ENCODE results near the gene IFT172. TPM values are rescaled to one million over a fixed set of nuclear protein-coding genes. Genes with fewer than 3 reads are reported as not detected.

IFT172 gene
- total RNA-seq, 1 experiment from 2014 or later: 13.7 TPM

DNA sequence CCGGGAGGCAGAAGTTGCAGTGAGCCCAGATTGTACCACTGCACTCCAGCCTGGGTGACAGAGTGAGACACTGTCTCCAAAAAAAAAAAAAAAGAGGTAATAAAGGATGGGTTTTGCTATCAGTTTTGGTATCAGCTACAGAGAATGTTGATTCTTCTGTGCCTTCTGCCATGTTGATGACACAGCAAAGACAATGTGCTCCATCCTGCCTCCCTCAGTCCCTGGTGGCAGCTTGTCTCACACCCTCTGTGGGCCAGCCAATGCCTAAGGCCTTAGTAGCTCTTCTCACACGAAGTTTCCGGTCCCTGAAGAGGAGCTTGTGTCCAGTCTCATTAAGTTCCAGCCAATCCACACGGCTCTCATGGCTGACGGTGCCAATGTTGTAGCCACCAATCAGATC, 17.6 kb downstream of the IFT172 start:
- ChIA-PET RAD21 (ENCODE audit: low non-redundant PET in 1 of 2, low total read pairs in 2 of 2, uncharacterized antibody in 2 of 2, unreplicated experiment in 2 of 2) (no interaction called here), POLR2A (no interaction called here), CTCF (no interaction called here)
- no peak for DNase-seq (ENCODE audit: low read depth, low spot score)
- Histone ChIP-seq H3K9ac (ENCODE audit: low read length) (no peak overlapping the region), H3K4me1 (ENCODE audit: control insufficient read depth in 1 of 2, insufficient read depth in 2 of 2, low read length in 2 of 2) (no peaks in the 10 kb centered on the region), H3K27me3 (ENCODE audit: insufficient read depth, low read length) (no peaks in the 10 kb centered on the region), H3K9me3 (ENCODE audit: control insufficient read depth in 1 of 2, insufficient read depth in 1 of 2, low read depth in 1 of 2, low read length in 2 of 2) (no peaks in the 10 kb centered on the region), H3K4me2 (ENCODE audit: low read length) (no peak overlapping the region), H3K79me2 (ENCODE audit: insufficient read depth, low read length) (no peaks in the 10 kb centered on the region), H3K36me3 (ENCODE audit: control insufficient read depth in 1 of 2, insufficient read depth in 2 of 2, low read length in 2 of 2) (no peaks in the 10 kb centered on the region), H3K4me3 (replicated peaks in 1 of 2; ENCODE audit: low read depth in 1 of 2, low read length in 2 of 2) (no peak overlapping the region), H3K27ac (ENCODE audit: low read depth, low read length) (no peak overlapping the region), H2AFZ (ENCODE audit: low read depth, low read length, poor library complexity, severe bottlenecking) (no peak overlapping the region), H4K20me1 (ENCODE audit: insufficient read depth) (no peaks in the 10 kb centered on the region), H3K9me2 (ENCODE audit: insufficient read depth) (no peaks in the 10 kb centered on the region)
- intact Hi-C loops (cut with micrococcal nuclease): no loop called here
- TF ChIP-seq ZFX (IDR thresholded peaks at IDR 0.05): no peak
- TF ChIP-seq RAD21 (IDR thresholded peaks at IDR 0.05; ENCODE audit: low read depth): no peak
- no peak for TF ChIP-seq EZH2phosphoT487 (IDR thresholded peaks at IDR 0.05; ENCODE audit: borderline replicate concordance)
- TF ChIP-seq CEBPB (IDR thresholded peaks at IDR 0.05; ENCODE audit: low read depth): no peak
- TF ChIP-seq EZH2 (IDR thresholded peaks at IDR 0.05): no peak
- no peak for TF ChIP-seq ZNF274 (IDR thresholded peaks at IDR 0.05; ENCODE audit: low read depth, low read length)
- TF ChIP-seq, protein P1, sequence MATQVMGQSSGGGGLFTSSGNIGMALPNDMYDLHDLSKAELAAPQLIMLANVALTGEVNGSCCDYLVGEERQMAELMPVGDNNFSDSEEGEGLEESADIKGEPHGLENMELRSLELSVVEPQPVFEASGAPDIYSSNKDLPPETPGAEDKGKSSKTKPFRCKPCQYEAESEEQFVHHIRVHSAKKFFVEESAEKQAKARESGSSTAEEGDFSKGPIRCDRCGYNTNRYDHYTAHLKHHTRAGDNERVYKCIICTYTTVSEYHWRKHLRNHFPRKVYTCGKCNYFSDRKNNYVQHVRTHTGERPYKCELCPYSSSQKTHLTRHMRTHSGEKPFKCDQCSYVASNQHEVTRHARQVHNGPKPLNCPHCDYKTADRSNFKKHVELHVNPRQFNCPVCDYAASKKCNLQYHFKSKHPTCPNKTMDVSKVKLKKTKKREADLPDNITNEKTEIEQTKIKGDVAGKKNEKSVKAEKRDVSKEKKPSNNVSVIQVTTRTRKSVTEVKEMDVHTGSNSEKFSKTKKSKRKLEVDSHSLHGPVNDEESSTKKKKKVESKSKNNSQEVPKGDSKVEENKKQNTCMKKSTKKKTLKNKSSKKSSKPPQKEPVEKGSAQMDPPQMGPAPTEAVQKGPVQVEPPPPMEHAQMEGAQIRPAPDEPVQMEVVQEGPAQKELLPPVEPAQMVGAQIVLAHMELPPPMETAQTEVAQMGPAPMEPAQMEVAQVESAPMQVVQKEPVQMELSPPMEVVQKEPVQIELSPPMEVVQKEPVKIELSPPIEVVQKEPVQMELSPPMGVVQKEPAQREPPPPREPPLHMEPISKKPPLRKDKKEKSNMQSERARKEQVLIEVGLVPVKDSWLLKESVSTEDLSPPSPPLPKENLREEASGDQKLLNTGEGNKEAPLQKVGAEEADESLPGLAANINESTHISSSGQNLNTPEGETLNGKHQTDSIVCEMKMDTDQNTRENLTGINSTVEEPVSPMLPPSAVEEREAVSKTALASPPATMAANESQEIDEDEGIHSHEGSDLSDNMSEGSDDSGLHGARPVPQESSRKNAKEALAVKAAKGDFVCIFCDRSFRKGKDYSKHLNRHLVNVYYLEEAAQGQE (IDR thresholded peaks at IDR 0.05; ENCODE audit: low read depth): no peak
- no peak for TF ChIP-seq YY1 (IDR thresholded peaks at IDR 0.05; ENCODE audit: extremely low read depth, insufficient replicate concordance, low read depth, low read length)
- no peak for TF ChIP-seq SP1 (IDR thresholded peaks at IDR 0.05; ENCODE audit: low read depth)
- no peak for TF ChIP-seq TCF7L2 (IDR thresholded peaks at IDR 0.05; ENCODE audit: borderline replicate concordance, extremely low read depth, insufficient read depth, insufficient read length)
- TF ChIP-seq, protein P2, sequence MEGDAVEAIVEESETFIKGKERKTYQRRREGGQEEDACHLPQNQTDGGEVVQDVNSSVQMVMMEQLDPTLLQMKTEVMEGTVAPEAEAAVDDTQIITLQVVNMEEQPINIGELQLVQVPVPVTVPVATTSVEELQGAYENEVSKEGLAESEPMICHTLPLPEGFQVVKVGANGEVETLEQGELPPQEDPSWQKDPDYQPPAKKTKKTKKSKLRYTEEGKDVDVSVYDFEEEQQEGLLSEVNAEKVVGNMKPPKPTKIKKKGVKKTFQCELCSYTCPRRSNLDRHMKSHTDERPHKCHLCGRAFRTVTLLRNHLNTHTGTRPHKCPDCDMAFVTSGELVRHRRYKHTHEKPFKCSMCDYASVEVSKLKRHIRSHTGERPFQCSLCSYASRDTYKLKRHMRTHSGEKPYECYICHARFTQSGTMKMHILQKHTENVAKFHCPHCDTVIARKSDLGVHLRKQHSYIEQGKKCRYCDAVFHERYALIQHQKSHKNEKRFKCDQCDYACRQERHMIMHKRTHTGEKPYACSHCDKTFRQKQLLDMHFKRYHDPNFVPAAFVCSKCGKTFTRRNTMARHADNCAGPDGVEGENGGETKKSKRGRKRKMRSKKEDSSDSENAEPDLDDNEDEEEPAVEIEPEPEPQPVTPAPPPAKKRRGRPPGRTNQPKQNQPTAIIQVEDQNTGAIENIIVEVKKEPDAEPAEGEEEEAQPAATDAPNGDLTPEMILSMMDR (IDR thresholded peaks at IDR 0.05 in 2 of 3, conservative IDR thresholded peaks at IDR 0.05 in 1 of 3; ENCODE audit: borderline replicate concordance in 1 of 3, insufficient read depth in 1 of 3, low read depth in 2 of 3, low read length in 2 of 3): no peak
- TF ChIP-seq, protein P3, sequence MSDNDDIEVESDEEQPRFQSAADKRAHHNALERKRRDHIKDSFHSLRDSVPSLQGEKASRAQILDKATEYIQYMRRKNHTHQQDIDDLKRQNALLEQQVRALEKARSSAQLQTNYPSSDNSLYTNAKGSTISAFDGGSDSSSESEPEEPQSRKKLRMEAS (IDR thresholded peaks at IDR 0.05): no peak
- no peak for TF ChIP-seq POLR2AphosphoS5 (IDR thresholded peaks at IDR 0.05; ENCODE audit: low read depth, low read length)
- no peak for ATAC-seq
- no TSS peak for BruUV-seq (replicated peaks)

All from HCT116 (cell line).